DND-41 (cell line): Measurements from ENCODE around the gene GTF3C1.

ENCODE experiments used
- CTCF ChIP-seq: IDR thresholded peaks from 2 replicates; pipeline ENCODE4 v1.5.1; 2012; ENCODE audit warnings: borderline replicate concordance, low read length, moderate library complexity, mild to moderate bottlenecking; ENCODE audit not compliant: poor library complexity, severe bottlenecking; ENCODE audit errors: extremely low read depth
- EZH2 ChIP-seq: IDR thresholded peaks from 3 replicates; pipeline ENCODE4 v1.6.1; 2012; ENCODE audit warnings: borderline replicate concordance, low read depth, mild to moderate bottlenecking, moderate library complexity, low read length, inconsistent platforms; ENCODE audit not compliant: severe bottlenecking

GRCh38 chr16:27472091-27473020, 77.4 kb downstream of the GTF3C1 start:
- TF ChIP-seq CTCF (no peak), EZH2 (no peak)
